ENCODE measurements around the gene OPRM1.

The OPRM1 gene

DNA sequence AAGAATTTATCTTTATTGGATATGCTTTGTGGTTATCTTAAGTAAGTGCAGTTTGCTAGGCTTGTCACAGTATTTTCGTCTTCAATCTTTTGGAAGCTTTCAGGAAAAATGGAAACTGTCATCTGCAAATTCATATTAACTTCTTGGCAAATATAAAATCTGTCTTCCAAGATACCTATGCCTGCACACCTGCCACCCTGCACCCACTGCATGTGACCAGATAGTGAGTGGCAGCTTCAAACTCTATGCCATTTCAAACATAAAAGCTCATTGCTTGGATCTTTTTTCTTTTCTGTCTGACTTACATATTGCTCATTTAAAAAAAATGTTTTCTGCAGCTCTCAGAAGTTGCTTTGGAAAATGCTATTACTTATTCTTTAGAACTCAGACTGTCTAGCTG lies 14.1 kb downstream of the OPRM1 start:
- no peak overlapping the region for H2AFZ ChIP-seq (ENCODE audit: low read depth, low read length)
- H3K4ac ChIP-seq (ENCODE audit: low read depth in 1 of 2, low read length in 2 of 2), result no peak overlapping the region
- WGBS, result 61% methylated on average over 1 of the region's 1 CpG
- H2BK12ac ChIP-seq (ENCODE audit: low read length in 2 of 2), result no peak overlapping the region
- H3K4me3 ChIP-seq (ENCODE audit: insufficient read depth in 1 of 2, low read depth in 1 of 2, low read length in 2 of 2), result no peak overlapping the region
- H3K4me2 ChIP-seq (ENCODE audit: low read length, poor library complexity, severe bottlenecking), result no peak overlapping the region
- peaks cover 10% of the 10 kb centered on the region for H3K9me3 ChIP-seq (ENCODE audit: control insufficient read depth, low read length)
- H3K14ac ChIP-seq (ENCODE audit: low read length in 2 of 2), result no peak overlapping the region
- H2BK15ac ChIP-seq (ENCODE audit: low read depth, poor library complexity, severe bottlenecking), result no peak overlapping the region
- H3K9ac ChIP-seq (ENCODE audit: low read length), result no peak overlapping the region
- no peaks in the 10 kb centered on the region for H3K4me1 ChIP-seq (ENCODE audit: control insufficient read depth, insufficient read depth, low read depth, low read length)
- no peak overlapping the region for H2BK5ac ChIP-seq (ENCODE audit: low read depth, low read length, poor library complexity, severe bottlenecking)
- no peaks in the 10 kb centered on the region for H3K27me3 ChIP-seq (ENCODE audit: control insufficient read depth in 1 of 2, insufficient read depth in 1 of 2, low read length in 2 of 2)
- no peak overlapping the region for H3K27ac ChIP-seq (ENCODE audit: low read length, poor library complexity, severe bottlenecking)
- H4K91ac ChIP-seq (ENCODE audit: low read length), result no peak overlapping the region
- no peak for DNase-seq
- no peaks in the 10 kb centered on the region for H3K36me3 ChIP-seq (ENCODE audit: control insufficient read depth in 1 of 2, insufficient read depth in 2 of 2, low read depth in 1 of 2, low read length in 2 of 2)
- no peak overlapping the region for H3K18ac ChIP-seq (ENCODE audit: low read depth in 1 of 2, low read length in 2 of 2)
- H3K79me1 ChIP-seq (replicated peaks; ENCODE audit: low read length, poor library complexity, severe bottlenecking), result no peaks in the 10 kb centered on the region
- no peak overlapping the region for H4K8ac ChIP-seq (ENCODE audit: low read length)
- no peak overlapping the region for H2BK120ac ChIP-seq (ENCODE audit: low read depth, low read length)
- no peak overlapping the region for H2AK5ac ChIP-seq (ENCODE audit: low read length, severe bottlenecking)
- no peak overlapping the region for H3K23ac ChIP-seq (ENCODE audit: low read length in 2 of 2)

DNA sequence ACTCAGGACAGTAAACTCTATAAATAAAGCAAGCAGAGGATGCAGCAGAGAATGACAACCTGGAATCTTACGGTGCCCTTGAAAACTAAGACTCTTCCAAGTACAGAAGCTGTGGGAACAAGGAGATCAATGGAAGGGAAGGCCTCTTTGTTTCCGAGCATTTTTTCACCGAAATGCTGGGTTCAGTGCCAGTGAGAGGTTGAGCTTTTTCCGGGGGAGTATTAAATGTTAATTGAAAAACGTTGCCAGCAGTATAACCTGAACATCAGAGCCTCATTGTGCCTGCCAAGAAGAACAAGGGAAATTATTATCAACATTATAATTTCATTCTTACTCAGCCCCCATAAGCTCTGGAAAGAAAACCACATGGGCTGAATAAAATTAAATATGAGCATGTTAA lies 17.5 kb downstream of the OPRM1 start:
- WGBS, result 81% methylated on average over 3 of the region's 5 CpGs

DNA sequence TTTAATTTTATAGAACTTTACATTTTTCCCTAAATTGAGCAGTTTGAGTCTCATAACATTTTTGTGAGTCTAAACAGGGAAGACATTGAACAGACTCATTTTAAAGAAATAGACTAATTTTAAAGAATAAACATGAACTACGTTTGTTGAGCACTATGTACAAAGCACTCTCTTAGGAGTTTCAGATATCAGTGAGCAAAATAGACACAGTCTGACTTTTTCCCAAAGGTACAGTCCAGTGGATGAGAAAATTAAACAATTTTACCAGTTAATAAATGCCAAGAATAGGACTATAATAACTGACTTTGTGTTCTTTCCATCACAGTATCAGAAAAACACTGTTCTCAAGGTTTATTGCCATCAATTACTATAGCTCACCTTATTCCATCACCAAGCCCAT lies 18.1 kb downstream of the OPRM1 start:
- Histone ChIP-seq H4K91ac (ENCODE audit: low read length) (no peak overlapping the region), H2AK5ac (ENCODE audit: low read length, severe bottlenecking) (no peak overlapping the region), H3K27ac (ENCODE audit: low read length, poor library complexity, severe bottlenecking) (no peak overlapping the region), H3K36me3 (ENCODE audit: control insufficient read depth in 1 of 2, insufficient read depth in 2 of 2, low read depth in 1 of 2, low read length in 2 of 2) (no peaks in the 10 kb centered on the region), H2BK15ac (ENCODE audit: low read depth, poor library complexity, severe bottlenecking) (no peak overlapping the region), H2AFZ (ENCODE audit: low read depth, low read length) (no peak overlapping the region), H3K9ac (ENCODE audit: low read length) (no peak overlapping the region), H3K27me3 (ENCODE audit: control insufficient read depth in 1 of 2, insufficient read depth in 1 of 2, low read length in 2 of 2) (no peaks in the 10 kb centered on the region), H3K9me3 (ENCODE audit: control insufficient read depth, low read length) (peaks cover 7% of the 10 kb centered on the region), H3K4ac (ENCODE audit: low read depth in 1 of 2, low read length in 2 of 2) (no peak overlapping the region), H4K8ac (ENCODE audit: low read length) (no peak overlapping the region), H3K14ac (ENCODE audit: low read length in 2 of 2) (no peak overlapping the region), H2BK12ac (ENCODE audit: low read length in 2 of 2) (no peak overlapping the region), H3K23ac (ENCODE audit: low read length in 2 of 2) (no peak overlapping the region), H2BK5ac (ENCODE audit: low read depth, low read length, poor library complexity, severe bottlenecking) (no peak overlapping the region), H3K79me1 (replicated peaks; ENCODE audit: low read length, poor library complexity, severe bottlenecking) (no peaks in the 10 kb centered on the region), H3K4me3 (ENCODE audit: insufficient read depth in 1 of 2, low read depth in 1 of 2, low read length in 2 of 2) (no peak overlapping the region), H2BK120ac (ENCODE audit: low read depth, low read length) (no peak overlapping the region), H3K18ac (ENCODE audit: low read depth in 1 of 2, low read length in 2 of 2) (no peak overlapping the region), H3K4me1 (ENCODE audit: control insufficient read depth, insufficient read depth, low read depth, low read length) (no peaks in the 10 kb centered on the region), H3K4me2 (ENCODE audit: low read length, poor library complexity, severe bottlenecking) (no peak overlapping the region)
- WGBS, result no CpG with 5 or more reads among the region's 1 CpG
- DNase-seq, result no peak

More for the DNA sequence above, 17.5 kb downstream of the OPRM1 start:
- Histone ChIP-seq H2BK12ac (ENCODE audit: low read length in 2 of 2) (no peak overlapping the region), H2AK5ac (ENCODE audit: low read length, severe bottlenecking) (no peak overlapping the region), H3K4me1 (ENCODE audit: control insufficient read depth, insufficient read depth, low read depth, low read length) (no peaks in the 10 kb centered on the region), H3K14ac (ENCODE audit: low read length in 2 of 2) (no peak overlapping the region), H3K18ac (ENCODE audit: low read depth in 1 of 2, low read length in 2 of 2) (no peak overlapping the region), H2BK120ac (ENCODE audit: low read depth, low read length) (no peak overlapping the region), H4K8ac (ENCODE audit: low read length) (no peak overlapping the region), H3K4me2 (ENCODE audit: low read length, poor library complexity, severe bottlenecking) (no peak overlapping the region), H3K27me3 (ENCODE audit: control insufficient read depth in 1 of 2, insufficient read depth in 1 of 2, low read length in 2 of 2) (no peaks in the 10 kb centered on the region), H3K36me3 (ENCODE audit: control insufficient read depth in 1 of 2, insufficient read depth in 2 of 2, low read depth in 1 of 2, low read length in 2 of 2) (no peaks in the 10 kb centered on the region), H3K4me3 (ENCODE audit: insufficient read depth in 1 of 2, low read depth in 1 of 2, low read length in 2 of 2) (no peak overlapping the region), H3K9me3 (ENCODE audit: control insufficient read depth, low read length) (peaks cover 7% of the 10 kb centered on the region), H2AFZ (ENCODE audit: low read depth, low read length) (no peak overlapping the region), H3K4ac (ENCODE audit: low read depth in 1 of 2, low read length in 2 of 2) (no peak overlapping the region), H2BK15ac (ENCODE audit: low read depth, poor library complexity, severe bottlenecking) (no peak overlapping the region), H3K79me1 (replicated peaks; ENCODE audit: low read length, poor library complexity, severe bottlenecking) (no peaks in the 10 kb centered on the region), H2BK5ac (ENCODE audit: low read depth, low read length, poor library complexity, severe bottlenecking) (no peak overlapping the region), H3K9ac (ENCODE audit: low read length) (no peak overlapping the region), H3K23ac (ENCODE audit: low read length in 2 of 2) (no peak overlapping the region), H3K27ac (ENCODE audit: low read length, poor library complexity, severe bottlenecking) (no peak overlapping the region), H4K91ac (ENCODE audit: low read length) (no peak overlapping the region)
- no peak for DNase-seq

DNA sequence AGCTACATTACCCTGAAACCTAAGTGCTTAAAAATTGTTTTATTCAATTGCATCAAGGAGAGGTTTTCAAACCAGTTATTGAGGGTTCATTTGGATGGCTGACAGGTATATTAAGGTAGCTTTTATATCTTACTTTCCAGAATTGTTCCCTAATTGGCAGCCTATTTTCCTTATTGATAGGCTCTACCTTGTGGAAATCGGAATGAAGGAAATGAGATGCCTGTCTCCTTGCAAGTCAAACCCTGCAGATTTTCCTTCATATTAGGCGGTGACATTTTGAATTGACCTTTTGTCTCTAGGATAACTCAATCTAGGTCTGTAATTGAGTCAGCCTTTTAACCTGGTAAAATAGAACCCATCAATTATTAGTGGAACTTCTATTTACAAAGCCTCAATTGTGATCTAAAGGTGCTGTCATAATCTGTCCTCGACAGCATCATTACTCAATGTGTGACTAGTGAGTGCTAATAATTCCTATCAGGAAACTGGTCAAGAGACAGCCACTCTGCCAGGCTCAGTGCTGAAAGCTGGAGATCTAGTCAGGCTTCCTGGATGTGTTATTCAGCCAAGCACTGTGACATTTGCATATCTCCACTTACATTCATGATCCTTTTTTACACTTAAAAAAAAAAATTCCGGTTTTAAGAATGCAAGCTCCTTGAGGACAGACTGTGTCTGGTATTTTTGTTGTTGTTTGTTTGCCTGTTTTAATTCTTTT lies 20.1 kb downstream of the OPRM1 start:
- Histone ChIP-seq H3K4ac (ENCODE audit: low read depth in 1 of 2, low read length in 2 of 2) (no peak overlapping the region), H2BK15ac (ENCODE audit: low read depth, poor library complexity, severe bottlenecking) (no peak overlapping the region), H3K36me3 (ENCODE audit: control insufficient read depth in 1 of 2, insufficient read depth in 2 of 2, low read depth in 1 of 2, low read length in 2 of 2) (no peaks in the 10 kb centered on the region), H4K91ac (ENCODE audit: low read length) (no peak overlapping the region), H3K4me3 (ENCODE audit: insufficient read depth in 1 of 2, low read depth in 1 of 2, low read length in 2 of 2) (no peak overlapping the region), H2BK12ac (ENCODE audit: low read length in 2 of 2) (no peak overlapping the region), H3K23ac (ENCODE audit: low read length in 2 of 2) (no peak overlapping the region), H3K14ac (ENCODE audit: low read length in 2 of 2) (no peak overlapping the region), H3K9ac (ENCODE audit: low read length) (no peak overlapping the region), H3K18ac (ENCODE audit: low read depth in 1 of 2, low read length in 2 of 2) (no peak overlapping the region), H2AFZ (ENCODE audit: low read depth, low read length) (no peak overlapping the region), H2BK120ac (ENCODE audit: low read depth, low read length) (no peak overlapping the region), H3K79me1 (replicated peaks; ENCODE audit: low read length, poor library complexity, severe bottlenecking) (no peaks in the 10 kb centered on the region), H3K27me3 (ENCODE audit: control insufficient read depth in 1 of 2, insufficient read depth in 1 of 2, low read length in 2 of 2) (no peaks in the 10 kb centered on the region), H3K27ac (ENCODE audit: low read length, poor library complexity, severe bottlenecking) (no peak overlapping the region), H3K9me3 (ENCODE audit: control insufficient read depth, low read length) (peaks cover 7% of the 10 kb centered on the region), H3K4me1 (ENCODE audit: control insufficient read depth, insufficient read depth, low read depth, low read length) (no peaks in the 10 kb centered on the region), H2AK5ac (ENCODE audit: low read length, severe bottlenecking) (no peak overlapping the region), H2BK5ac (ENCODE audit: low read depth, low read length, poor library complexity, severe bottlenecking) (no peak overlapping the region), H3K4me2 (ENCODE audit: low read length, poor library complexity, severe bottlenecking) (no peak overlapping the region), H4K8ac (ENCODE audit: low read length) (no peak overlapping the region)
- WGBS, result 86% methylated on average over 2 of the region's 4 CpGs
- DNase-seq, result no peak
